GM18951 (cell line): ENCODE results near the gene ODAD2.
"Not testable (repeated sequence)": the region's sequence is repeated elsewhere in the genome, so short reads cannot be mapped to it uniquely, and the experiment has no call there.

Source experiments
- POLR2A ChIP-seq: IDR thresholded peaks from 4 replicates; pipeline ENCODE4 v1.6.1; 2011; ENCODE audit warnings: mild to moderate bottlenecking; ENCODE audit not compliant: insufficient read length, insufficient read depth; ENCODE audit errors: extremely low read depth
- in situ Hi-C: fragments of 300-500 bp; cut with MboI; formaldehyde crosslinking; loops from one replicate; pipeline ENCODE4 v1.12.0; 2022; ENCODE audit warnings: low sequenced_read_pairs, mixed read lengths, inconsistent platforms; ENCODE audit not compliant: unreplicated experiment

ODAD2 gene

DNA sequence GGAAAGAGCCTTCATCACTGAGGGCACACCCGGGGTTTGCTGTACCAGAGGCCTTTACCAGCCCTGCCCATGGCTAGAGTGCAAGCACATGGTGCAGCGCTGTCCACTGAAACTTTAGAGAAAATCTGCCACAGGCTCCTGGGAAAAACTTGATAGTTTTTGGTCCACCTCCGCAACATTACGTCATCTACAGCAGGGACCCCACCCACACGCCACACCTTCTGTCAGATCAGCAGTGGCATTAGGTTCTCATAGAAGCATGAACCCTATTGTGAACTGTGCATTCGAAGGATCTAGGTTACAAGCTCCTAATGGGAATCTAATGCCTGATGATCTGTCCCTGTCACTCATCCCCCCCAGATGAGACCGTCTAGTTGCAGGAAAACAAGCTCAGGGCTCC, 2.5 kb upstream of the ODAD2 start:
- TF ChIP-seq POLR2A = no peak
- in situ Hi-C loops = no loop called here

GRCh38 chr10:27998178-27998953, 513 bp downstream of the ODAD2 start:
- TF ChIP-seq POLR2A = no peak
- in situ Hi-C loops = no loop called here

GRCh38 chr10:27997865-27998177, 1.1 kb downstream of the ODAD2 start:
- no peak for TF ChIP-seq POLR2A
- in situ Hi-C loops = no loop called here

DNA sequence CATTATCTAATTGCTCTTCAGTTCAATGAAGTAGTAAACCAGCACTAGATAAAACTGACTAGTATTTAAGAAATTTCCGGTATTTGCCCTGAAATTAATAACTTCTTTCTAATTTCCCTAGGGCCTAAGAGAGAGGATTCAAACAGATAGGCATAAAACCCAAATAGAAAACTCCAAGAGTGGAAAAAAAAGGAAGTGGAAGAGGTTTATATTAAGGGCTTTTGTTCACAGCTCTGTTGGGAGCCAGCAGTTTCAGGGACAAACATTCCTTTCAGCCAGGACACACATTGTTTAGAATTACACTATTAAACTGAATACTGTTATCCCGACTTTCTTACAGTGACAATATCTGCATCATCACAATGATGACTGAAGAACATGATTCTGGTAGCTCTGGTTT, 3.6 kb downstream of the ODAD2 start:
- in situ Hi-C loops = no loop called here
- no peak for TF ChIP-seq POLR2A

DNA sequence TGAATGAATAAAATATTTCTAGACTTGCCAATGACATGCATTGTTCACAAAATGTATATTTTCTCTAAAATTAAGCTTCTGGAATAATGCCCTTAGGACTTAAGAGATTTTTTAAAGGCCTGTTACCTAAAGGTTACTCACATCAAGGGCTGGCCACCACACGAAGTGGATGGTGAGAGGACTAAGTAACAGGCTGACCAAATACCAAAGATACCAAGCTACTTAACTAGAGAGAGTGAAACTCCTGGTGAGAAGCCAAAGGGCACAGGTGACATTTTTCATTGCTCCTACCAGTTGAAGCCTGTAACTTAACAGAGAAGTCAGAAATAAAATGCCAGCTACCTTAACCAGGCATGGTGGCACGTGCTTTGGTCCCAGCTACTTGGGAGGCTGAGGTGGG, 9.5 kb downstream of the ODAD2 start:
- in situ Hi-C loops = not testable (repeated sequence)

DNA sequence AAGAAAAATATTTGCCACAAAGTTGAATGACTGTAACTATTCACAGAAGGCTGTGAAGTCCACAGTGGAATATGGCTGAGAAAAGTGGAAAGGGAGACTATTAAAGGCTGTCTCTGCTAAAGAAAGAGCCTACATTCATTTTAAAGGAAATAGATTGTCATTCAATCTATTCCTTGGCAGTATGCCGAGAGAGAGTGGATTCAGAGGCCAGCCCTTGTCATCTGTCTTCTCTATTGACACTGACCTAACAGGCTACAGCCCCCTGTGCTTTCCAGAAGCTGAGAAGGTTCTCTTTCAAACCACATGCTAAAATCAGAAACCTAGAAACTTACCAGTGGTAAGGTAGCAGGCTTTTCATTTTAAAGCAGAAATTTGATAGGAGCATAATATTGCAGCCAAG, 12.1 kb downstream of the ODAD2 start:
- in situ Hi-C loops = no loop called here
- no peak for TF ChIP-seq POLR2A

- TF ChIP-seq POLR2A = no peak
- in situ Hi-C loops = no loop called here
Observed at GRCh38 chr10:27982875-27983543, 15.9 kb downstream of the ODAD2 start.

GRCh38 chr10:27981744-27982143, 17.1 kb downstream of the ODAD2 start:
- in situ Hi-C loops = no loop called here

GRCh38 chr10:27970795-27971194, 28.1 kb downstream of the ODAD2 start:
- in situ Hi-C loops = not testable (repeated sequence)

More at GRCh38 chr10:27981744-27982143, 17.1 kb downstream of the ODAD2 start:
- no peak for TF ChIP-seq POLR2A

- in situ Hi-C loops = loop anchor here (5.0 kb wide), 1 partner anchor 688 kb away; no protein-coding TSS in a partner anchor
Observed at GRCh38 chr10:27969931-27970330, 28.9 kb downstream of the ODAD2 start.

DNA sequence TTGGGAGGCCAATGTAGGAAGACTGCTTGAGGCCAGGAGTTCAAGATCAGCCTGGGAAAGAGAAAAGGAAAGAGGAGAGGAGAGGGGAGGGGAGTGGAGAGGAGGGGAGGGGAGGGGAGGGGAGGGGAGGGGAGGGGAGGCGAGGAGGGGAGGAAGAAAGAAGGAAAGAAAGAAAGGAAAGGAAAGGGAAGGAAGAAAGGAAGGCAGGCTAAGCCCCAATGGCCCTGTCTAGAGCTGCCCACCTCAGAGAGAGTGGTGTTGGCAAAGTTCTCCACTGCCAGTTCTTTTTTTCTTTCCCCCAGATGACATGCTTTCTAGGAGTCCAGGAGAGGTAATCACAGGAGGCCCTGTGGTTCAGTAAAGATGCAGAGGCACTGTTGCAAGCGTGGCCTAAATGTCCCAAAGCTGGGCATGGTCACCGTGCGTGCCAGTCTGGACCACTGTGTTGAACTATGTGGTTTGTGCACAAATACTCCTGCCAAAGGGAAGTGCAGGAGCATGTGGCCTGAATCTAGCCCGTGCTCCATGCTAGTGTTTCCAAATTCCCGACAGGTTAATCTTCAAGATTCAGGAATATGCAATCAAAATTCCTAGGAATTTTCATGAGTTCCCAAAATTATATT, 39.7 kb downstream of the ODAD2 start:
- in situ Hi-C loops = no loop called here
- TF ChIP-seq POLR2A = no peak

DNA sequence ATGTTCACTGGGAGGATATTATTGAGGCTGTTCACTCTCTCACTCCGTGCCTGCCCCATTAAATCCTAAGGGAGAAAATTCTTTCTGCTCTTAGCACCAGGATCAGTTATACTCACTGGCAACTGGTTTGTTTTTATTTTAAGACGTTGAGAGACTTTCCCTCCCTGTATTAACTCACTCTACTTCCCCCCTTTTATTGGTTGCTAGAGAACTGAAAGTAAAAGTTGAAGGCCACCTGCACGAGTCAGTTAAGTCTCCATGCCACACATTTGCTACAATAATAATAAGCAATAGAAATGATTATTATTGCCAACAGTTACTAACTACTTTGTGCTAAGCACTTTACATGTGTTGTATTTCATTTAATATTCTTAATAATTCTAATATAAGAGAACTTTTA, 40.5 kb downstream of the ODAD2 start:
- in situ Hi-C loops = not testable (repeated sequence)

- in situ Hi-C loops = no loop called here
- no peak for TF ChIP-seq POLR2A
Observed at GRCh38 chr10:27950242-27950564, 48.7 kb downstream of the ODAD2 start.

DNA sequence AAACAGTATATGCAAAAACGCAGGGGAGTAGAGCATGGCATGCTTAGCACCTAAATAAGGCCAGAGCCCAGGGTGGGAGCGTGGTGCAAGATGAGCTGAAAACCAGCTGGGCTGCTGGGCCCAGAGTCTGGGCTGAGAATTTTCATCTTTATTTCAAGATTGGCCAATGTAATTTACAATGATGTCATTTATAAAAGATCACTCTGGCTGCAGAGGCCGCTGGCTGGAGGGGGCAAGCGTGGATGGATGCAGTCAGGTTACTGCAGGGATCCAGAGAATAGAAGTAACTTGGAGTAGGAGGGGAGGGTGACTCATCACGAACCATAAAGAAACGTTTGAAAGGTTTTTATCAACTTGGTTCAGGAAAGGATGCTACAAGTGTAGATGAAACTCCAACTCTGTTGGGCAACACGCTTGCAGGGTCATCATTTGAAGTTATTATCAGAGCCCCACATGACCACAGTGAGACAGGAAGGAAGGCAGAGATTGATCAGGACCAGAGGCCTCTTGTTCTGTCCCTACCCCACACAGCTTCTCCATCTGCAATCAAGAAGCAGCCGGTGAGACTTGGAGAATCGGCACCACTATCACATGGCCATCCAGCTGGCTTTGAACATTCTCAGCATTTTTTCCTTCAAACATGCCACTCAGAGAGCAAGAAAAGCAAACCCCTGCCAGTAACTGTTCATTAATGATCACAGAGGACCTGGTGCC, 49.2 kb downstream of the ODAD2 start:
- no peak for TF ChIP-seq POLR2A
- in situ Hi-C loops = no loop called here
